Peyer's patch (tissue), 4 donors: Measurements from ENCODE around the gene GLIS2. TPM values are rescaled to one million over a fixed set of nuclear protein-coding genes. Genes with fewer than 3 reads are reported as not detected.

ENCODE experiments used
- DNase-seq, 3 donors: peaks; one replicate each; pipeline ENCODE4 v3.0.0-alpha.2; 2017 to 2019
- H3K27ac ChIP-seq, 4 donors: fragments of 200-600 bp; sonication (generic); one replicate each; pipeline ENCODE4 v1.5.1; 2016 to 2019
- H3K27me3 ChIP-seq, 2 donors: fragments of 200-600 bp; sonication (generic); one replicate each; pipeline ENCODE4 v1.5.1; 2019
- H3K36me3 ChIP-seq, 3 donors: fragments of 200-600 bp; sonication (generic); one replicate each; pipeline ENCODE4 v1.5.1; 2016 to 2019
- H3K4me1 ChIP-seq, 4 donors: fragments of 200-600 bp; sonication (generic); one replicate each; pipeline ENCODE4 v1.5.1; 2016 to 2019
- H3K4me3 ChIP-seq, 4 donors: fragments of 200-600 bp; sonication (generic); 1 replicate in 3 of 4; 2 replicates in 1 of 4; pipeline ENCODE4 v1.5.1; 2016 to 2019; ENCODE audit warnings: mild to moderate bottlenecking in 1 of 4
- H3K9me3 ChIP-seq, 4 donors: fragments of 200-600 bp; sonication (generic); one replicate each; pipeline ENCODE4 v1.5.1; 2016 to 2019; ENCODE audit warnings: mild to moderate bottlenecking in 1 of 4
- CTCF ChIP-seq, 6 experiments: fragments of 450-650 bp in 4 of 6; fragments of 200-600 bp in 2 of 6; sonication (generic) in 1 of 6; IDR thresholded peaks; one replicate each; pipeline ENCODE4 v1.5.1; 2017 to 2019; ENCODE audit warnings: antibody characterized with exemption in 6 of 6, mild to moderate bottlenecking in 3 of 6, moderate library complexity in 1 of 6
- POLR2A ChIP-seq, 2 donors: fragments of 450-650 bp; IDR thresholded peaks; one replicate each; pipeline ENCODE4 v1.5.1; 2017; ENCODE audit warnings: antibody characterized with exemption in 2 of 2, mild to moderate bottlenecking in 2 of 2, moderate library complexity in 2 of 2
- total RNA-seq, 4 donors: library from RNA; depleted of rRNA; stranded (reverse); fragments of >200 nt; gene quantifications; one replicate each; pipeline ENCODE4 v1.1.0, GENCODE V29; 2016

The GLIS2 gene
- total RNA-seq, 4 donors from 2014 or later, result 0.35 to 3.3 (median 1.7) TPM

- no peak for TF ChIP-seq POLR2A (IDR thresholded peaks at IDR 0.05)
- no peak for TF ChIP-seq CTCF (IDR thresholded peaks at IDR 0.05)
- Histone ChIP-seq H3K36me3 (no peaks in the 10 kb centered on the region), H3K4me1 (peaks cover 0 to 54% (median 18%) of the 10 kb centered on the region in 4 donors), H3K9me3 (no peaks in the 10 kb centered on the region), H3K27ac (peak overlapping the region; percentile 72 to 93 (median 80)), H3K4me3 (peak overlapping the region; percentile 44 to 77 (median 60)), H3K27me3 (no peaks in the 10 kb centered on the region)
- DNase-seq, result no peak
Measured at GRCh38 chr16:4314532-4315185, 1.2 kb upstream of the GLIS2 start.

GRCh38 chr16:4316108-4316863 lies 419 bp downstream of the GLIS2 start:
- DNase-seq, result no peak
- no peaks in the 10 kb centered on the region for H3K27me3 ChIP-seq

GRCh38 chr16:4316864-4317531 lies 1.1 kb downstream of the GLIS2 start:
- Histone ChIP-seq H3K4me3 (peak overlapping the region; percentile 44 to 77 (median 60)), H3K36me3 (no peaks in the 10 kb centered on the region), H3K9me3 (no peaks in the 10 kb centered on the region), H3K27me3 (no peaks in the 10 kb centered on the region), H3K4me1 (peaks cover 0 to 59% (median 22%) of the 10 kb centered on the region in 4 donors), H3K27ac (peak overlapping the region; percentile 43 to 93 (median 78))
- DNase-seq, result no peak
- TF ChIP-seq POLR2A (IDR thresholded peaks at IDR 0.05) (no peak), CTCF (IDR thresholded peaks at IDR 0.05) (no peak)

More at GRCh38 chr16:4316108-4316863, 419 bp downstream of the GLIS2 start:
- H3K36me3 ChIP-seq, result no peaks in the 10 kb centered on the region
- H3K27ac ChIP-seq, result peak overlapping the region; percentile 72 to 93 (median 78)
- TF ChIP-seq CTCF (IDR thresholded peaks at IDR 0.05) (no peak), POLR2A (IDR thresholded peaks at IDR 0.05) (no peak)
- peaks cover 0 to 59% (median 22%) of the 10 kb centered on the region in 4 donors for H3K4me1 ChIP-seq
- no peaks in the 10 kb centered on the region for H3K9me3 ChIP-seq
- H3K4me3 ChIP-seq, result peak overlapping the region; percentile 44 to 77 (median 60)

GRCh38 chr16:4317532-4318450 lies 1.9 kb downstream of the GLIS2 start:
- Histone ChIP-seq H3K4me1 (peaks cover 0 to 59% (median 22%) of the 10 kb centered on the region in 4 donors), H3K4me3 (peak overlapping the region in 3 of 4 donors; percentile 58 to 77 (median 63)), H3K36me3 (no peaks in the 10 kb centered on the region), H3K27ac (peak overlapping the region; percentile 1 to 93 (median 78)), H3K9me3 (no peaks in the 10 kb centered on the region), H3K27me3 (no peaks in the 10 kb centered on the region)
- no peak for DNase-seq
- TF ChIP-seq POLR2A (IDR thresholded peaks at IDR 0.05), result no peak

GRCh38 chr16:4318451-4318910 lies 2.6 kb downstream of the GLIS2 start:
- H3K27ac ChIP-seq, result peak overlapping the region in 3 of 4 donors; percentile 75 to 93 (median 82)
- H3K4me3 ChIP-seq, result no peak overlapping the region
- no peaks in the 10 kb centered on the region for H3K36me3 ChIP-seq
- DNase-seq, result no peak
- no peaks in the 10 kb centered on the region for H3K27me3 ChIP-seq
- peaks cover 0 to 58% (median 22%) of the 10 kb centered on the region in 4 donors for H3K4me1 ChIP-seq
- no peak for TF ChIP-seq CTCF (IDR thresholded peaks at IDR 0.05)
- TF ChIP-seq POLR2A (IDR thresholded peaks at IDR 0.05), result no peak
- H3K9me3 ChIP-seq, result no peaks in the 10 kb centered on the region
